H1 (cell line): ENCODE measurements around the gene PLBD1. TPM values are rescaled to one million over a fixed set of nuclear protein-coding genes. Genes with fewer than 3 reads are reported as not detected.

Experiments
- ASH2L ChIP-seq: fragments of 200-600, 300-600 bp; sonication (generic); IDR thresholded peaks from one replicate; pipeline ENCODE4 v1.7.1; 2017; ENCODE audit warnings: low read length
- BCL11A ChIP-seq, 2 experiments: IDR thresholded peaks; one replicate each; pipeline ENCODE4 v1.6.1; 2011; ENCODE audit warnings: low read depth in 2 of 2, low read length in 2 of 2, mild to moderate bottlenecking in 2 of 2
- CTBP2 ChIP-seq: IDR thresholded peaks from 2 replicates; pipeline ENCODE4 v1.7.0; 2011; ENCODE audit warnings: borderline replicate concordance, mild to moderate bottlenecking, moderate library complexity, mixed read lengths, low read length; ENCODE audit not compliant: insufficient read depth, insufficient read length
- EP300 ChIP-seq, 2 experiments: IDR thresholded peaks; 1 replicate in 1 of 2; 2 replicates in 1 of 2; pipeline ENCODE4 v1.6.1; 2011 to 2012; ENCODE audit warnings: low read depth in 2 of 2, low read length in 2 of 2, mild to moderate bottlenecking in 2 of 2, borderline replicate concordance in 1 of 2, inconsistent platforms in 1 of 2, moderate library complexity in 1 of 2
- SRF ChIP-seq: IDR thresholded peaks from 2 replicates; pipeline ENCODE4 v1.6.1; 2011; ENCODE audit warnings: mild to moderate bottlenecking, low read depth, low read length, moderate library complexity
- TAF1 ChIP-seq: IDR thresholded peaks from 2 replicates; pipeline ENCODE4 v1.6.1; 2011; ENCODE audit warnings: mild to moderate bottlenecking, low read depth, low read length
- TCF12 ChIP-seq: IDR thresholded peaks from 2 replicates; pipeline ENCODE4 v1.6.1; 2011; ENCODE audit warnings: low read depth, mild to moderate bottlenecking, low read length
- polyA plus RNA-seq, 7 experiments: library from polyadenylated mRNA; depleted of rRNA in 3 of 7; stranded (reverse) in 5 of 7; unstranded in 2 of 7; fragments of >200 nt in 5 of 7; fragments of 200-250 nt in 2 of 7; gene quantifications; 1 replicate in 5 of 7; 2 replicates in 1 of 7; 4 replicates in 1 of 7; pipeline versions ENCODE4 v1.2.1 to v1.2.3, GENCODE V29; 2011 to 2013; ENCODE audit warnings: missing spikeins in 2 of 7, mixed read lengths in 2 of 7
- total RNA-seq: library from RNA; stranded (reverse); fragmentation: NEBNext Ultra II Directional; extraction: Animal tissue kit (Norgen Biotek cat#: 25700); gene quantifications from 2 replicates; pipeline ENCODE4 v1.2.1, GENCODE V29; 2021
- TF ChIP-seq, protein P1 (sequence below): fragments of 300-600 bp; sonication (generic); IDR thresholded peaks from 2 replicates; pipeline ENCODE4 v1.7.1; 2012; ENCODE audit warnings: low read length, moderate library complexity, mild to moderate bottlenecking, inconsistent platforms; ENCODE audit not compliant: insufficient replicate concordance

The PLBD1 gene
- total and polyA plus RNA-seq, 2 of the 8 experiments (the other 6 are each of a cell fraction or from before 2014, with no cell fraction given), result 6.3 to 12.3 TPM

DNA sequence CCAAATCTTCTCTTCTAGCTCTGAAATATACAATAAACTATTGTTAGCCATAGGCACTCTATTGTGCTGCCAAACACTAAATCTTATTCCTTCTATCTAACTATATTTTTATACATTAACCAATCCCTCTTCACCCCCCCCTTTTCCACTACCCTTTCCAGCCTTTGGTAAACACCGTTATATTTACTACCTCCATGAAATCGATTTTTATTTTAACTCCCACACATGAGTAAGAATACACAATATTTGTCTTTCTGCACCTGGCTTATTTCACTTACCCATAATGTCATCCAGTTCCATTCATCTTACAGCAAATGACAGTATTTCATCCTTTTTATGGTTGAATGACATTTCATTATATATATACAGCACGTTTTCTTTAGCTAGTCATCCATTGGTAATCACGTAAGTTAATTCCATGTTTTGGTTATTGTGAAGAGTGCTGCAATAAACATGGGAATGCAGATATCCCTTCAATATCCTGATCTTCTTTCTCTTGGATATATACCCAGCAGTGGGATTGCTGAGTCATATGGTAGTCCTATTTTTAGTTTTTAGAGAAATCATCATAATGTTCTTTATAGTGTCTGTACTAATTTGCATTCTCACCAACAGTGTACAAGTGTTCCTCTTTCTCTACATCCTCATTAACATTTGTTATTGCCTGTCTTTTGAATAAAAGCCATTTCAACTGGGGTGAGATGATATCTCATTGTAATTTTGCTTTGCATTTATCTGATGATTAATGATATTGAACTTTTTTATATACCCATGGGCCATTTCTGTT lies 34.2 kb upstream of the PLBD1 start (continued):
- TF ChIP-seq, protein P1, sequence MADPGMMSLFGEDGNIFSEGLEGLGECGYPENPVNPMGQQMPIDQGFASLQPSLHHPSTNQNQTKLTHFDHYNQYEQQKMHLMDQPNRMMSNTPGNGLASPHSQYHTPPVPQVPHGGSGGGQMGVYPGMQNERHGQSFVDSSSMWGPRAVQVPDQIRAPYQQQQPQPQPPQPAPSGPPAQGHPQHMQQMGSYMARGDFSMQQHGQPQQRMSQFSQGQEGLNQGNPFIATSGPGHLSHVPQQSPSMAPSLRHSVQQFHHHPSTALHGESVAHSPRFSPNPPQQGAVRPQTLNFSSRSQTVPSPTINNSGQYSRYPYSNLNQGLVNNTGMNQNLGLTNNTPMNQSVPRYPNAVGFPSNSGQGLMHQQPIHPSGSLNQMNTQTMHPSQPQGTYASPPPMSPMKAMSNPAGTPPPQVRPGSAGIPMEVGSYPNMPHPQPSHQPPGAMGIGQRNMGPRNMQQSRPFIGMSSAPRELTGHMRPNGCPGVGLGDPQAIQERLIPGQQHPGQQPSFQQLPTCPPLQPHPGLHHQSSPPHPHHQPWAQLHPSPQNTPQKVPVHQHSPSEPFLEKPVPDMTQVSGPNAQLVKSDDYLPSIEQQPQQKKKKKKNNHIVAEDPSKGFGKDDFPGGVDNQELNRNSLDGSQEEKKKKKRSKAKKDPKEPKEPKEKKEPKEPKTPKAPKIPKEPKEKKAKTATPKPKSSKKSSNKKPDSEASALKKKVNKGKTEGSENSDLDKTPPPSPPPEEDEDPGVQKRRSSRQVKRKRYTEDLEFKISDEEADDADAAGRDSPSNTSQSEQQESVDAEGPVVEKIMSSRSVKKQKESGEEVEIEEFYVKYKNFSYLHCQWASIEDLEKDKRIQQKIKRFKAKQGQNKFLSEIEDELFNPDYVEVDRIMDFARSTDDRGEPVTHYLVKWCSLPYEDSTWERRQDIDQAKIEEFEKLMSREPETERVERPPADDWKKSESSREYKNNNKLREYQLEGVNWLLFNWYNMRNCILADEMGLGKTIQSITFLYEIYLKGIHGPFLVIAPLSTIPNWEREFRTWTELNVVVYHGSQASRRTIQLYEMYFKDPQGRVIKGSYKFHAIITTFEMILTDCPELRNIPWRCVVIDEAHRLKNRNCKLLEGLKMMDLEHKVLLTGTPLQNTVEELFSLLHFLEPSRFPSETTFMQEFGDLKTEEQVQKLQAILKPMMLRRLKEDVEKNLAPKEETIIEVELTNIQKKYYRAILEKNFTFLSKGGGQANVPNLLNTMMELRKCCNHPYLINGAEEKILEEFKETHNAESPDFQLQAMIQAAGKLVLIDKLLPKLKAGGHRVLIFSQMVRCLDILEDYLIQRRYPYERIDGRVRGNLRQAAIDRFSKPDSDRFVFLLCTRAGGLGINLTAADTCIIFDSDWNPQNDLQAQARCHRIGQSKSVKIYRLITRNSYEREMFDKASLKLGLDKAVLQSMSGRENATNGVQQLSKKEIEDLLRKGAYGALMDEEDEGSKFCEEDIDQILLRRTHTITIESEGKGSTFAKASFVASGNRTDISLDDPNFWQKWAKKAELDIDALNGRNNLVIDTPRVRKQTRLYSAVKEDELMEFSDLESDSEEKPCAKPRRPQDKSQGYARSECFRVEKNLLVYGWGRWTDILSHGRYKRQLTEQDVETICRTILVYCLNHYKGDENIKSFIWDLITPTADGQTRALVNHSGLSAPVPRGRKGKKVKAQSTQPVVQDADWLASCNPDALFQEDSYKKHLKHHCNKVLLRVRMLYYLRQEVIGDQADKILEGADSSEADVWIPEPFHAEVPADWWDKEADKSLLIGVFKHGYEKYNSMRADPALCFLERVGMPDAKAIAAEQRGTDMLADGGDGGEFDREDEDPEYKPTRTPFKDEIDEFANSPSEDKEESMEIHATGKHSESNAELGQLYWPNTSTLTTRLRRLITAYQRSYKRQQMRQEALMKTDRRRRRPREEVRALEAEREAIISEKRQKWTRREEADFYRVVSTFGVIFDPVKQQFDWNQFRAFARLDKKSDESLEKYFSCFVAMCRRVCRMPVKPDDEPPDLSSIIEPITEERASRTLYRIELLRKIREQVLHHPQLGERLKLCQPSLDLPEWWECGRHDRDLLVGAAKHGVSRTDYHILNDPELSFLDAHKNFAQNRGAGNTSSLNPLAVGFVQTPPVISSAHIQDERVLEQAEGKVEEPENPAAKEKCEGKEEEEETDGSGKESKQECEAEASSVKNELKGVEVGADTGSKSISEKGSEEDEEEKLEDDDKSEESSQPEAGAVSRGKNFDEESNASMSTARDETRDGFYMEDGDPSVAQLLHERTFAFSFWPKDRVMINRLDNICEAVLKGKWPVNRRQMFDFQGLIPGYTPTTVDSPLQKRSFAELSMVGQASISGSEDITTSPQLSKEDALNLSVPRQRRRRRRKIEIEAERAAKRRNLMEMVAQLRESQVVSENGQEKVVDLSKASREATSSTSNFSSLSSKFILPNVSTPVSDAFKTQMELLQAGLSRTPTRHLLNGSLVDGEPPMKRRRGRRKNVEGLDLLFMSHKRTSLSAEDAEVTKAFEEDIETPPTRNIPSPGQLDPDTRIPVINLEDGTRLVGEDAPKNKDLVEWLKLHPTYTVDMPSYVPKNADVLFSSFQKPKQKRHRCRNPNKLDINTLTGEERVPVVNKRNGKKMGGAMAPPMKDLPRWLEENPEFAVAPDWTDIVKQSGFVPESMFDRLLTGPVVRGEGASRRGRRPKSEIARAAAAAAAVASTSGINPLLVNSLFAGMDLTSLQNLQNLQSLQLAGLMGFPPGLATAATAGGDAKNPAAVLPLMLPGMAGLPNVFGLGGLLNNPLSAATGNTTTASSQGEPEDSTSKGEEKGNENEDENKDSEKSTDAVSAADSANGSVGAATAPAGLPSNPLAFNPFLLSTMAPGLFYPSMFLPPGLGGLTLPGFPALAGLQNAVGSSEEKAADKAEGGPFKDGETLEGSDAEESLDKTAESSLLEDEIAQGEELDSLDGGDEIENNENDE, result no peak
- no peak for TF ChIP-seq BCL11A (IDR thresholded peaks at IDR 0.05; ENCODE audit: low read depth in 2 of 2, low read length in 2 of 2)
- TF ChIP-seq CTBP2, result no peak
- TF ChIP-seq SRF, result no peak
- no peak for TF ChIP-seq TCF12
- TF ChIP-seq TAF1, result no peak
- TF ChIP-seq EP300 (IDR thresholded peaks at IDR 0.05; ENCODE audit: borderline replicate concordance in 1 of 2, low read depth in 2 of 2, low read length in 2 of 2), result no peak
- no peak for TF ChIP-seq ASH2L
